ENCODE measurements around the gene CST7. TPM values are rescaled to one million over a fixed set of nuclear protein-coding genes. Genes with fewer than 3 reads are reported as not detected.

The CST7 gene
- total RNA-seq, 1 experiment from 2014 or later = not detected

- no peak overlapping the region for H3K56ac ChIP-seq (ENCODE audit: insufficient read length, low read depth, low read length)
- H4K8ac ChIP-seq (replicated peaks; ENCODE audit: insufficient read length, low read depth, low read length) = no peak overlapping the region
- TF ChIP-seq CTCF (conservative IDR thresholded peaks at IDR 0.05) = no peak
- no peaks in the 10 kb centered on the region for H3K27me3 ChIP-seq (ENCODE audit: insufficient read depth, low read length)
- no peak overlapping the region for H3K23ac ChIP-seq (ENCODE audit: insufficient read length, low read depth, low read length)
- H2AK5ac ChIP-seq (ENCODE audit: insufficient read length, low read length) = no peak overlapping the region
- H3K9me3 Mint-ChIP-seq = peaks cover 23 to 30% of the 10 kb centered on the region in 2 experiments
- no peak overlapping the region for H2AFZ ChIP-seq (ENCODE audit: low read length)
- H4K20me1 ChIP-seq (ENCODE audit: control insufficient read depth, insufficient read depth, insufficient read length) = no peaks in the 10 kb centered on the region
- peaks cover 15 to 16% of the 10 kb centered on the region in 2 experiments for H3K4me1 Mint-ChIP-seq
- H2BK12ac ChIP-seq (ENCODE audit: insufficient read length, low read depth, low read length) = no peak overlapping the region
- no peak overlapping the region for H3T11ph ChIP-seq (ENCODE audit: low read length)
- no peak overlapping the region for H3K4me2 ChIP-seq (ENCODE audit: insufficient read depth, insufficient read length, low read length)
- H3K36me3 Mint-ChIP-seq (ENCODE audit: insufficient read depth in 1 of 3, low read depth in 3 of 3) = peaks cover 3 to 5% (median 4%) of the 10 kb centered on the region in 3 experiments; a peak in 3 of 7 replicates
- no peak overlapping the region for H3K18ac ChIP-seq (ENCODE audit: insufficient read length, low read depth, low read length)
- H3K4me3 Mint-ChIP-seq = no peak overlapping the region
- H2BK20ac ChIP-seq (ENCODE audit: low read depth, low read length, poor library complexity, severe bottlenecking) = no peak overlapping the region
- H2BK5ac ChIP-seq (ENCODE audit: insufficient read length, low read length) = no peak overlapping the region
- H3K79me2 ChIP-seq (ENCODE audit: insufficient read depth, low read length) = no peaks in the 10 kb centered on the region
- no CpG with 5 or more reads among the region's 9 CpGs for WGBS (ENCODE audit: extremely low coverage, insufficient read length, low lambda C conversion rate)
- no peak overlapping the region for H3K9ac ChIP-seq (ENCODE audit: extremely low read depth, insufficient read length, low read length)
- no peak for DNase-seq
- no peak overlapping the region for H2BK120ac ChIP-seq (ENCODE audit: low read depth, low read length, poor library complexity, severe bottlenecking)
- H3K4ac ChIP-seq (ENCODE audit: low read depth, low read length) = no peak overlapping the region
- H4K5ac ChIP-seq (ENCODE audit: insufficient read length, low read depth, low read length) = no peak overlapping the region
- H3K4me1 ChIP-seq (ENCODE audit: insufficient read depth, low read length) = 0 out of 2 replicates have a peak, but pooled peaks cover 6% of the 10 kb centered on the region
- no peak overlapping the region for H4K91ac ChIP-seq (ENCODE audit: insufficient read length, low read depth, low read length)
- no peak overlapping the region for H3K27ac Mint-ChIP-seq
- H3K27ac ChIP-seq (ENCODE audit: insufficient read length, low read depth, low read length) = no peak overlapping the region
- no peak overlapping the region for H2BK15ac ChIP-seq (ENCODE audit: low read depth, low read length)
- H3K79me1 ChIP-seq (ENCODE audit: insufficient read depth, low read depth, low read length, poor library complexity, severe bottlenecking) = no peaks in the 10 kb centered on the region
- no peaks in the 10 kb centered on the region for H3K23me2 ChIP-seq (ENCODE audit: insufficient read length, low read depth, low read length, poor library complexity, severe bottlenecking)
- peaks cover 3% of the 10 kb centered on the region for H3K27me3 Mint-ChIP-seq (ENCODE audit: low read depth)
- peaks cover 13% of the 10 kb centered on the region for H3K9me3 ChIP-seq (ENCODE audit: control insufficient read depth, low read depth, low read length)
- no peak overlapping the region for H3K14ac ChIP-seq (ENCODE audit: insufficient read depth, low read length)
These were observed 39.8 kb upstream of the CST7 start for GRCh38 chr20:24909086-24909780.
